HEK293 (cell line): ENCODE measurements around the gene DHRS2.

Experiments
- CTCF ChIA-PET: fragments of 350-600 bp; formaldehyde crosslinking; extraction: SDS; loops from one replicate; lab custom pipeline; 2021; ENCODE audit warnings: antibody characterized with exemption; lab: Yijun Ruan, JAX
- POLR2A ChIA-PET: fragments of 300-600 bp; formaldehyde crosslinking; extraction: SDS; loops from one replicate; lab custom pipeline; 2020; ENCODE audit warnings: antibody characterized with exemption, inconsistent platforms; lab: Yijun Ruan, JAX
- H3K27ac ChIP-seq: fragments of 200-500 bp; sonication (Bioruptor generic); 2 replicates; pipeline ENCODE4 v1.5.1; 2014; ENCODE audit warnings: low read depth, low read length, control low read depth, inconsistent platforms; ENCODE audit errors: extremely low read depth
- H3K36me3 ChIP-seq, 2 experiments: fragments of 200-500 bp in 1 of 2; sonication (Bioruptor generic) in 1 of 2; 1 replicate in 1 of 2; 2 replicates in 1 of 2; pipeline ENCODE4 v1.5.1; 2014 to 2017; ENCODE audit warnings: inconsistent platforms in 2 of 2, low read length in 2 of 2; ENCODE audit not compliant: control insufficient read depth in 2 of 2, insufficient read depth in 1 of 2
- H3K4me1 ChIP-seq: fragments of 200-500 bp; sonication (Bioruptor generic); 2 replicates; pipeline ENCODE4 v1.5.1; 2014; ENCODE audit warnings: mild to moderate bottlenecking, low read length, inconsistent platforms; ENCODE audit not compliant: control insufficient read depth, insufficient read depth
- H3K4me3 ChIP-seq: 2 replicates; pipeline ENCODE4 v1.5.1; 2011; ENCODE audit warnings: low read depth, mild to moderate bottlenecking, control low read depth, low read length, moderate library complexity
- H3K9me3 ChIP-seq: fragments of 200-500 bp; sonication (Bioruptor generic); 2 replicates; pipeline ENCODE4 v1.5.1; 2014; ENCODE audit warnings: low read depth, low read length, inconsistent platforms; ENCODE audit not compliant: control insufficient read depth, insufficient read depth
- EGR2 ChIP-seq: fragments of 450-650 bp; formaldehyde crosslinking; IDR thresholded peaks from 2 replicates; pipeline ENCODE4 v1.5.1; 2016; ENCODE audit warnings: low read depth, missing biosample characterization, missing genetic modification characterization
- SALL2 ChIP-seq: fragments of 450-650 bp; formaldehyde crosslinking; IDR thresholded peaks from 2 replicates; pipeline ENCODE4 v1.5.0; 2017; ENCODE audit warnings: missing biosample characterization, mild to moderate bottlenecking, missing genetic modification characterization, borderline replicate concordance
- SP3 ChIP-seq: fragments of 450-650 bp; formaldehyde crosslinking; IDR thresholded peaks from 2 replicates; pipeline ENCODE4 v1.5.1; 2016; ENCODE audit warnings: missing biosample characterization, missing genetic modification characterization
- SP7 ChIP-seq: fragments of 450-650 bp; formaldehyde crosslinking; IDR thresholded peaks from 2 replicates; pipeline ENCODE4 v1.5.1; 2016; ENCODE audit warnings: missing biosample characterization, missing genetic modification characterization
- ZFP37 ChIP-seq: fragments of 450-650 bp; formaldehyde crosslinking; IDR thresholded peaks from 2 replicates; pipeline ENCODE4 v1.5.1; 2016; ENCODE audit warnings: missing biosample characterization, missing genetic modification characterization
- ZNF202 ChIP-seq: fragments of 450-650 bp; formaldehyde crosslinking; IDR thresholded peaks from 2 replicates; pipeline ENCODE4 v1.5.1; 2016; ENCODE audit warnings: missing biosample characterization, missing genetic modification characterization, borderline replicate concordance
- ZNF211 ChIP-seq: fragments of 450-650 bp; formaldehyde crosslinking; IDR thresholded peaks from 2 replicates; pipeline ENCODE4 v1.5.1; 2016; ENCODE audit warnings: low read depth, missing biosample characterization, missing genetic modification characterization
- ZNF223 ChIP-seq: fragments of 450-650 bp; formaldehyde crosslinking; IDR thresholded peaks from 2 replicates; pipeline ENCODE4 v1.5.1; 2016; ENCODE audit warnings: missing biosample characterization, missing genetic modification characterization
- ZNF248 ChIP-seq: fragments of 450-650 bp; formaldehyde crosslinking; IDR thresholded peaks from 2 replicates; pipeline ENCODE4 v1.5.1; 2017; ENCODE audit warnings: missing biosample characterization, missing genetic modification characterization
- ZNF292 ChIP-seq: fragments of 450-650 bp; formaldehyde crosslinking; IDR thresholded peaks from 2 replicates; pipeline ENCODE4 v1.5.1; 2016; ENCODE audit warnings: low read depth, missing biosample characterization, missing genetic modification characterization, borderline replicate concordance
- ZNF341 ChIP-seq: fragments of 450-650 bp; formaldehyde crosslinking; IDR thresholded peaks from 2 replicates; pipeline ENCODE4; 2016; ENCODE audit warnings: low read depth, missing biosample characterization, missing genetic modification characterization
- ZNF416 ChIP-seq: fragments of 450-650 bp; formaldehyde crosslinking; IDR thresholded peaks from 2 replicates; pipeline ENCODE4 v1.5.1; 2016; ENCODE audit warnings: missing biosample characterization, missing genetic modification characterization
- ZNF423 ChIP-seq: fragments of 450-650 bp; formaldehyde crosslinking; IDR thresholded peaks from 2 replicates; pipeline ENCODE4 v1.5.1; 2016; ENCODE audit warnings: missing biosample characterization, missing genetic modification characterization
- ZNF670 ChIP-seq: fragments of 450-650 bp; formaldehyde crosslinking; IDR thresholded peaks from 2 replicates; pipeline ENCODE4 v1.5.1; 2016; ENCODE audit warnings: missing biosample characterization, missing genetic modification characterization, low read depth
- ZNF707 ChIP-seq: fragments of 450-650 bp; formaldehyde crosslinking; IDR thresholded peaks from 2 replicates; pipeline ENCODE4 v1.5.1; 2016; ENCODE audit warnings: missing biosample characterization, missing genetic modification characterization
- TF ChIP-seq, protein P1 (sequence below): fragments of 450-650 bp; formaldehyde crosslinking; IDR thresholded peaks from 2 replicates; pipeline ENCODE4 v1.5.1; 2017; ENCODE audit warnings: missing biosample characterization, missing genetic modification characterization
- TF ChIP-seq, protein P2 (sequence below): fragments of 450-650 bp; formaldehyde crosslinking; IDR thresholded peaks from 2 replicates; pipeline ENCODE4 v1.5.1; 2016; ENCODE audit warnings: missing biosample characterization, missing genetic modification characterization, low read depth
- TF ChIP-seq, protein P3 (sequence below): fragments of 450-650 bp; formaldehyde crosslinking; IDR thresholded peaks from 2 replicates; pipeline ENCODE4 v1.5.1; 2016; ENCODE audit warnings: missing biosample characterization, missing genetic modification characterization
- TF ChIP-seq, protein P4 (sequence below): fragments of 450-650 bp; formaldehyde crosslinking; IDR thresholded peaks from 2 replicates; pipeline ENCODE4 v1.5.1; 2016; ENCODE audit warnings: missing biosample characterization, missing genetic modification characterization
- TF ChIP-seq, protein P5 (sequence below): fragments of 450-650 bp; formaldehyde crosslinking; conservative IDR thresholded peaks from 2 replicates; pipeline ENCODE4 v1.5.1; 2016; ENCODE audit warnings: low read depth, missing biosample characterization, missing genetic modification characterization

The DHRS2 gene

DNA sequence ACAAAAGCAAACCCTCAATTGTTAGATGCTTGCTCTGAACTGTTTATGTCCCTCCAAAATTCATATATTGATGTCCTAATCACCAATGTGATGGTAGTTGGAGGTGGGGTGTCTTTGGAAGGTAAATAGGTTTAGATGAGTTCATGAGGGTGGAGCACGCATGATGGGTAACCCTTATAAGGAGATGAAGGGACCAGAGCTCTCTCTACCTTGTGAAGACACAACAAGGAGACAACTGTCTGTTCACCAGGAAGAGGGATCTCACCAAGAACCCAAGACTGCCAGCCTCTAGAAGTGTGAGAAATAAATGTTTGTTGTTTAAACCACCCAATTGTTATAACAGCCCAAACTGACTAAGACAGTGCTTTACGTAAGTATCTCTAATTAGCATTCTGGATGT is 27.0 kb downstream of the DHRS2 start:
- no peaks in the 10 kb centered on the region for H3K4me1 ChIP-seq
- H3K9me3 ChIP-seq, result no peaks in the 10 kb centered on the region
- no peak overlapping the region for H3K27ac ChIP-seq
- no peak overlapping the region for H3K4me3 ChIP-seq
- ChIA-PET POLR2A (no interaction called here), CTCF (interaction anchor here (0.6 to 1.5 kb wide), 2 partner anchors 248 to 264 kb away, joined by 4 to 8 read pairs; no protein-coding TSS in a partner anchor)
- H3K36me3 ChIP-seq, result no peaks in the 10 kb centered on the region
- TF ChIP-seq ZNF223 (tag by site-specific recombination), result no peak
- no peak for TF ChIP-seq EGR2
- TF ChIP-seq ZNF341 (tag by site-specific recombination), result no peak
- no peak for TF ChIP-seq SALL2 (tag by site-specific recombination)
- no peak for TF ChIP-seq ZNF292 (tag by site-specific recombination)
- no peak for TF ChIP-seq SP3 (tag by site-specific recombination)
- TF ChIP-seq, protein P1, sequence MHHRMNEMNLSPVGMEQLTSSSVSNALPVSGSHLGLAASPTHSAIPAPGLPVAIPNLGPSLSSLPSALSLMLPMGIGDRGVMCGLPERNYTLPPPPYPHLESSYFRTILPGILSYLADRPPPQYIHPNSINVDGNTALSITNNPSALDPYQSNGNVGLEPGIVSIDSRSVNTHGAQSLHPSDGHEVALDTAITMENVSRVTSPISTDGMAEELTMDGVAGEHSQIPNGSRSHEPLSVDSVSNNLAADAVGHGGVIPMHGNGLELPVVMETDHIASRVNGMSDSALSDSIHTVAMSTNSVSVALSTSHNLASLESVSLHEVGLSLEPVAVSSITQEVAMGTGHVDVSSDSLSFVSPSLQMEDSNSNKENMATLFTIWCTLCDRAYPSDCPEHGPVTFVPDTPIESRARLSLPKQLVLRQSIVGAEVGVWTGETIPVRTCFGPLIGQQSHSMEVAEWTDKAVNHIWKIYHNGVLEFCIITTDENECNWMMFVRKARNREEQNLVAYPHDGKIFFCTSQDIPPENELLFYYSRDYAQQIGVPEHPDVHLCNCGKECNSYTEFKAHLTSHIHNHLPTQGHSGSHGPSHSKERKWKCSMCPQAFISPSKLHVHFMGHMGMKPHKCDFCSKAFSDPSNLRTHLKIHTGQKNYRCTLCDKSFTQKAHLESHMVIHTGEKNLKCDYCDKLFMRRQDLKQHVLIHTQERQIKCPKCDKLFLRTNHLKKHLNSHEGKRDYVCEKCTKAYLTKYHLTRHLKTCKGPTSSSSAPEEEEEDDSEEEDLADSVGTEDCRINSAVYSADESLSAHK (tag by site-specific recombination), result no peak
- no peak for TF ChIP-seq ZFP37
- TF ChIP-seq, protein P2, sequence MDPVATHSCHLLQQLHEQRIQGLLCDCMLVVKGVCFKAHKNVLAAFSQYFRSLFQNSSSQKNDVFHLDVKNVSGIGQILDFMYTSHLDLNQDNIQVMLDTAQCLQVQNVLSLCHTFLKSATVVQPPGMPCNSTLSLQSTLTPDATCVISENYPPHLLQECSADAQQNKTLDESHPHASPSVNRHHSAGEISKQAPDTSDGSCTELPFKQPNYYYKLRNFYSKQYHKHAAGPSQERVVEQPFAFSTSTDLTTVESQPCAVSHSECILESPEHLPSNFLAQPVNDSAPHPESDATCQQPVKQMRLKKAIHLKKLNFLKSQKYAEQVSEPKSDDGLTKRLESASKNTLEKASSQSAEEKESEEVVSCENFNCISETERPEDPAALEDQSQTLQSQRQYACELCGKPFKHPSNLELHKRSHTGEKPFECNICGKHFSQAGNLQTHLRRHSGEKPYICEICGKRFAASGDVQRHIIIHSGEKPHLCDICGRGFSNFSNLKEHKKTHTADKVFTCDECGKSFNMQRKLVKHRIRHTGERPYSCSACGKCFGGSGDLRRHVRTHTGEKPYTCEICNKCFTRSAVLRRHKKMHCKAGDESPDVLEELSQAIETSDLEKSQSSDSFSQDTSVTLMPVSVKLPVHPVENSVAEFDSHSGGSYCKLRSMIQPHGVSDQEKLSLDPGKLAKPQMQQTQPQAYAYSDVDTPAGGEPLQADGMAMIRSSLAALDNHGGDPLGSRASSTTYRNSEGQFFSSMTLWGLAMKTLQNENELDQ (tag by site-specific recombination), result no peak
- no peak for TF ChIP-seq ZNF670 (tag by site-specific recombination)
- TF ChIP-seq SP7, result no peak
- TF ChIP-seq ZNF423 (tag by site-specific recombination), result no peak
- TF ChIP-seq ZNF707 (tag by site-specific recombination), result no peak
- no peak for TF ChIP-seq ZNF416

DNA sequence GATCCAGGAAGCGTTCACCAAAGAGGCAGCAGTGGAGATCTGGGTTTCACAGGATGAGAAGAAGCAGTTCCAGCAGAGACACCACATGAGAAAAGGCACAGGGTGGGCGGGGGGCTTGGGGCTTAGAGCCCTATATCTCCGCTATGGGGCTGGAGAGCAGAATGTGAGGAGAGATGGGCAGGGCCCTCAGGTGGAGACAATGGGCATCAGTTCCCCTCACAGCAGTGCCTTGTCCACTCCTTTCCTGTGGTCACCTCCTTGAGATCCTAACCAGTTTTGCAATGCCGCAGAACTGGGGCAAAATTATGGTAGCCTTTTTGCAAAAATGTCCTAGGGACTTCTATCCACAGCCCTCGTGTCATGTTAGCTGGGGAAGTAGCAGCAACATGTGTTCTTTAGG is 27.5 kb downstream of the DHRS2 start:
- no peak overlapping the region for H3K27ac ChIP-seq
- ChIA-PET POLR2A (no interaction called here), CTCF (interaction anchor here (1.5 to 3.2 kb wide), 2 partner anchors 247 to 248 kb away, joined by 8 to 25 read pairs; no protein-coding TSS in a partner anchor)
- H3K9me3 ChIP-seq, result no peaks in the 10 kb centered on the region
- no peaks in the 10 kb centered on the region for H3K36me3 ChIP-seq
- H3K4me1 ChIP-seq, result no peaks in the 10 kb centered on the region
- H3K4me3 ChIP-seq, result no peak overlapping the region
- TF ChIP-seq, protein P3, sequence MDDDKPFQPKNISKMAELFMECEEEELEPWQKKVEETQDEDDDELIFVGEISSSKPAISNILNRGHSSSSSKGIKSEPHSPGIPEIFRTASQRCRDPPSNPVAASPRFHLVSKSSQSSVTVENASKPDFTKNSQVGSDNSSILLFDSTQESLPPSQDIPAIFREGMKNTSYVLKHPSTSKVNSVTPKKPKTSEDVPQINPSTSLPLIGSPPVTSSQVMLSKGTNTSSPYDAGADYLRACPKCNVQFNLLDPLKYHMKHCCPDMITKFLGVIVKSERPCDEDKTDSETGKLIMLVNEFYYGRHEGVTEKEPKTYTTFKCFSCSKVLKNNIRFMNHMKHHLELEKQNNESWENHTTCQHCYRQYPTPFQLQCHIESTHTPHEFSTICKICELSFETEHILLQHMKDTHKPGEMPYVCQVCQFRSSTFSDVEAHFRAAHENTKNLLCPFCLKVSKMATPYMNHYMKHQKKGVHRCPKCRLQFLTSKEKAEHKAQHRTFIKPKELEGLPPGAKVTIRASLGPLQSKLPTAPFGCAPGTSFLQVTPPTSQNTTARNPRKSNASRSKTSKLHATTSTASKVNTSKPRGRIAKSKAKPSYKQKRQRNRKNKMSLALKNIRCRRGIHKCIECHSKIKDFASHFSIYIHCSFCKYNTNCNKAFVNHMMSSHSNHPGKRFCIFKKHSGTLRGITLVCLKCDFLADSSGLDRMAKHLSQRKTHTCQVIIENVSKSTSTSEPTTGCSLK, result no peak
- TF ChIP-seq, protein P4, sequence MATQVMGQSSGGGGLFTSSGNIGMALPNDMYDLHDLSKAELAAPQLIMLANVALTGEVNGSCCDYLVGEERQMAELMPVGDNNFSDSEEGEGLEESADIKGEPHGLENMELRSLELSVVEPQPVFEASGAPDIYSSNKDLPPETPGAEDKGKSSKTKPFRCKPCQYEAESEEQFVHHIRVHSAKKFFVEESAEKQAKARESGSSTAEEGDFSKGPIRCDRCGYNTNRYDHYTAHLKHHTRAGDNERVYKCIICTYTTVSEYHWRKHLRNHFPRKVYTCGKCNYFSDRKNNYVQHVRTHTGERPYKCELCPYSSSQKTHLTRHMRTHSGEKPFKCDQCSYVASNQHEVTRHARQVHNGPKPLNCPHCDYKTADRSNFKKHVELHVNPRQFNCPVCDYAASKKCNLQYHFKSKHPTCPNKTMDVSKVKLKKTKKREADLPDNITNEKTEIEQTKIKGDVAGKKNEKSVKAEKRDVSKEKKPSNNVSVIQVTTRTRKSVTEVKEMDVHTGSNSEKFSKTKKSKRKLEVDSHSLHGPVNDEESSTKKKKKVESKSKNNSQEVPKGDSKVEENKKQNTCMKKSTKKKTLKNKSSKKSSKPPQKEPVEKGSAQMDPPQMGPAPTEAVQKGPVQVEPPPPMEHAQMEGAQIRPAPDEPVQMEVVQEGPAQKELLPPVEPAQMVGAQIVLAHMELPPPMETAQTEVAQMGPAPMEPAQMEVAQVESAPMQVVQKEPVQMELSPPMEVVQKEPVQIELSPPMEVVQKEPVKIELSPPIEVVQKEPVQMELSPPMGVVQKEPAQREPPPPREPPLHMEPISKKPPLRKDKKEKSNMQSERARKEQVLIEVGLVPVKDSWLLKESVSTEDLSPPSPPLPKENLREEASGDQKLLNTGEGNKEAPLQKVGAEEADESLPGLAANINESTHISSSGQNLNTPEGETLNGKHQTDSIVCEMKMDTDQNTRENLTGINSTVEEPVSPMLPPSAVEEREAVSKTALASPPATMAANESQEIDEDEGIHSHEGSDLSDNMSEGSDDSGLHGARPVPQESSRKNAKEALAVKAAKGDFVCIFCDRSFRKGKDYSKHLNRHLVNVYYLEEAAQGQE, result no peak
- no peak for TF ChIP-seq ZNF248 (tag by site-specific recombination)
- TF ChIP-seq, protein P5, sequence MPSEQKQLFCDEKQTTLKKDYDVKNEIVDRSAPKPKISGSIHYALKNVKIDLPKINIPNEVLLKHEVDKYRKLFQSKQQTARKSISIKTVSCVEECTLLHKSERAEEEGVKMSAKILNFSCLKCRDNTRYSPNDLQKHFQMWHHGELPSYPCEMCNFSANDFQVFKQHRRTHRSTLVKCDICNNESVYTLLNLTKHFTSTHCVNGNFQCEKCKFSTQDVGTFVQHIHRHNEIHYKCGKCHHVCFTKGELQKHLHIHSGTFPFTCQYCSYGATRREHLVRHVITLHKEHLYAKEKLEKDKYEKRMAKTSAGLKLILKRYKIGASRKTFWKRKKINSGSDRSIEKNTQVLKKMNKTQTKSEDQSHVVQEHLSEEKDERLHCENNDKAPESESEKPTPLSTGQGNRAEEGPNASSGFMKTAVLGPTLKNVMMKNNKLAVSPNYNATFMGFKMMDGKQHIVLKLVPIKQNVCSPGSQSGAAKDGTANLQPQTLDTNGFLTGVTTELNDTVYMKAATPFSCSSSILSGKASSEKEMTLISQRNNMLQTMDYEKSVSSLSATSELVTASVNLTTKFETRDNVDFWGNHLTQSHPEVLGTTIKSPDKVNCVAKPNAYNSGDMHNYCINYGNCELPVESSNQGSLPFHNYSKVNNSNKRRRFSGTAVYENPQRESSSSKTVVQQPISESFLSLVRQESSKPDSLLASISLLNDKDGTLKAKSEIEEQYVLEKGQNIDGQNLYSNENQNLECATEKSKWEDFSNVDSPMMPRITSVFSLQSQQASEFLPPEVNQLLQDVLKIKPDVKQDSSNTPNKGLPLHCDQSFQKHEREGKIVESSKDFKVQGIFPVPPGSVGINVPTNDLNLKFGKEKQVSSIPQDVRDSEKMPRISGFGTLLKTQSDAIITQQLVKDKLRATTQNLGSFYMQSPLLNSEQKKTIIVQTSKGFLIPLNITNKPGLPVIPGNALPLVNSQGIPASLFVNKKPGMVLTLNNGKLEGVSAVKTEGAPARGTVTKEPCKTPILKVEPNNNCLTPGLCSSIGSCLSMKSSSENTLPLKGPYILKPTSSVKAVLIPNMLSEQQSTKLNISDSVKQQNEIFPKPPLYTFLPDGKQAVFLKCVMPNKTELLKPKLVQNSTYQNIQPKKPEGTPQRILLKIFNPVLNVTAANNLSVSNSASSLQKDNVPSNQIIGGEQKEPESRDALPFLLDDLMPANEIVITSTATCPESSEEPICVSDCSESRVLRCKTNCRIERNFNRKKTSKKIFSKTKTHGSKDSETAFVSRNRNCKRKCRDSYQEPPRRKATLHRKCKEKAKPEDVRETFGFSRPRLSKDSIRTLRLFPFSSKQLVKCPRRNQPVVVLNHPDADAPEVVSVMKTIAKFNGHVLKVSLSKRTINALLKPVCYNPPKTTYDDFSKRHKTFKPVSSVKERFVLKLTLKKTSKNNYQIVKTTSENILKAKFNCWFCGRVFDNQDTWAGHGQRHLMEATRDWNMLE, result no peak
- no peak for TF ChIP-seq ZNF211 (tag by site-specific recombination)
- no peak for TF ChIP-seq ZNF202 (tag by site-specific recombination)
